ENCODE data around the gene NRXN3. TPM values are rescaled to one million over a fixed set of nuclear protein-coding genes. Genes with fewer than 3 reads are reported as not detected.

The NRXN3 gene
- total and polyA plus RNA-seq, 2 of the 4 experiments (the other 2 are of a cell fraction): 4.8 to 25.1 TPM

DNA sequence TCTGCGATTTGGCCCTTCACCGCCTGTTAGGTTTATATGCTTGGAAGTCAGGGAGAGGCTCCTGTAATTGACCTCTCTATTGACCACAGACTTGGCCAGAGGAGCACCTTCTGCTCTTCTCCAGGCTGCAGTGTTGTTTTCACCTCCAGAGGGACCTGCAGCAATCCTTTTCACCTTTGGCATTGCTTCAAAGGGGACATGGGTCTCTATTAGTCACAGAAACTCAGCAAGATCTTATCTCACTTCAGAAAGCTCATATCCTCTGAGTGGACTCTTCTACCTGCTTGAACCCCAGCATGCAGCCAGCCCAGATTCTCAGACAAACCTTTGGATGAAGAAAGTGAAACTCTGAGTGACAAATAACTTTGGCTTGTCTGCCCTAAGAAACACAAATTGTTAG is 339.3 kb downstream of the NRXN3 start:
- Histone ChIP-seq H4K20me1 (ENCODE audit: insufficient read depth, low read length) (no peaks in the 10 kb centered on the region), H3K4me2 (ENCODE audit: low read depth, low read length) (no peak overlapping the region), H2BK5ac (ENCODE audit: low read depth, low read length, poor library complexity, severe bottlenecking) (no peak overlapping the region), H3K36me3 (ENCODE audit: control insufficient read depth, insufficient read depth, low read length) (no peaks in the 10 kb centered on the region), H3K56ac (ENCODE audit: extremely low read depth, insufficient read depth, low read length) (no peak overlapping the region), H2BK120ac (ENCODE audit: low read depth, low read length) (no peak overlapping the region), H3K18ac (ENCODE audit: low read depth, low read length) (no peak overlapping the region), H2BK20ac (ENCODE audit: low read depth, low read length) (no peak overlapping the region), H2AFZ (replicated peaks; ENCODE audit: low read length, poor library complexity) (no peak overlapping the region), H3K4me1 (ENCODE audit: control insufficient read depth, insufficient read depth, low read length) (no peaks in the 10 kb centered on the region), H3K9ac (ENCODE audit: low read depth, low read length) (no peak overlapping the region), H3K4me3 (ENCODE audit: insufficient read depth, low read depth, low read length) (no peak overlapping the region), H3K23ac (ENCODE audit: low read depth, low read length) (no peak overlapping the region), H3K9me1 (ENCODE audit: insufficient read depth, low read length) (no peaks in the 10 kb centered on the region), H4K5ac (ENCODE audit: low read depth, low read length) (no peak overlapping the region), H3K79me1 (ENCODE audit: low read depth in 1 of 2, low read length in 2 of 2) (no peaks in the 10 kb centered on the region), H4K91ac (ENCODE audit: insufficient read depth, low read depth, low read length) (no peak overlapping the region), H2BK15ac (ENCODE audit: low read depth, low read length) (no peak overlapping the region), H3K4ac (ENCODE audit: low read depth, low read length) (no peak overlapping the region), H3K9me3 (ENCODE audit: control insufficient read depth, insufficient read depth, low read length) (peaks cover 11% of the 10 kb centered on the region), H2AK9ac (replicated peaks; ENCODE audit: low read depth, low read length, poor library complexity) (no peak overlapping the region), H4K8ac (ENCODE audit: low read depth in 2 of 2, low read length in 2 of 2) (no peak overlapping the region), H2AK5ac (ENCODE audit: low read depth, low read length) (no peak overlapping the region), H3K27me3 (ENCODE audit: control insufficient read depth, insufficient read depth, low read length) (no peaks in the 10 kb centered on the region), H3K27ac (ENCODE audit: insufficient read depth, low read length) (no peak overlapping the region), H3K14ac (replicated peaks; ENCODE audit: low read depth, low read length) (no peak overlapping the region)
- in situ Hi-C loops (cut with MboI; ENCODE audit: low sequenced_read_pairs) (no loop called here), dilution Hi-C loops (cut with HindIII; ENCODE audit: low sequenced_read_pairs, unreplicated experiment) (no loop called here), intact Hi-C loops (cut with micrococcal nuclease) (no loop called here)
- ATAC-seq (ENCODE audit: low read depth): no peak
- ChIA-PET CTCF (no interaction called here), POLR2A (ENCODE audit: unreplicated experiment) (no interaction called here)
- DNase-seq: no peak
- no TSS peak for BruUV-seq (replicated peaks)
- no CpG with 5 or more reads among the region's 2 CpGs for WGBS, 2 experiments (ENCODE audit: extremely low coverage in 2 of 2, insufficient read length in 1 of 2)
- TF ChIP-seq RFX5 (IDR thresholded peaks at IDR 0.05; ENCODE audit: low read depth, low read length) (no peak), MAZ (IDR thresholded peaks at IDR 0.05; ENCODE audit: borderline replicate concordance, low read depth, low read length) (no peak), MXI1 (IDR thresholded peaks at IDR 0.05; ENCODE audit: borderline replicate concordance, low read depth, low read length) (no peak)

All from IMR-90 (cell line).